Uterus (tissue), 2 donors: Measurements from ENCODE around the gene ATP9B.

Source experiments
- CTCF ChIP-seq, 4 experiments: fragments of 200-600 bp in 2 of 4; fragments of 450-650 bp in 2 of 4; sonication (generic) in 2 of 4; IDR thresholded peaks; one replicate each; pipeline ENCODE4 v1.5.1; 2016 to 2019; ENCODE audit warnings: antibody characterized with exemption in 4 of 4, mild to moderate bottlenecking in 2 of 4, moderate library complexity in 1 of 4
- POLR2A ChIP-seq, 2 donors: fragments of 450-650 bp; IDR thresholded peaks; one replicate each; pipeline ENCODE4 v1.6.1; 2016; ENCODE audit warnings: antibody characterized with exemption in 2 of 2, mild to moderate bottlenecking in 1 of 2, moderate library complexity in 1 of 2

DNA sequence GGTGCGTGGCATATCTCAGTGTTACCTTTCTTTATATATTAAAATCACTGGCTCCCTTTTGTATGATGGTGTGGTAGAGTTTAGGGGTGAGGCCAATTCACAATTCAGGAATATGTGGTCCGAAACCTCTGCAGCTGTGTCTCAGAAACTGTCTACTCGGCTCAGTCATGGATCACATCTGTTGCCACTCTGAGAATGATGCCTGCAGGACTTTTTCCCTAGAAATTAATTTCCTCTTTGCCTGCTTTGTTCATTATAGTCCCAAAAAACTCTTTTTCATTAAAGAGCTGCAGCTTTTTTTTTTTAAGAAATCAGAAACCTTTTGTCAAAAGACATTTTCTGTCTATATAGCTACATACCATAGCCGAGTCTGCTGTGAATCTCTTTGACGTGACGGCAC is 221.7 kb downstream of the ATP9B start:
- no peak for TF ChIP-seq CTCF (IDR thresholded peaks at IDR 0.05)
- TF ChIP-seq POLR2A (IDR thresholded peaks at IDR 0.05) = no peak
